BLaER1 (cell line): ENCODE measurements around the gene NHEJ1.

Source experiments
- H3K27ac ChIP-seq: shearing (Covaris generic); formaldehyde crosslinking; 2 replicates; pipeline ENCODE4 v1.8.1; 2022
- H3K27me3 ChIP-seq: shearing (Covaris generic); formaldehyde crosslinking; 2 replicates; pipeline ENCODE4 v1.8.1; 2022
- H3K36me3 ChIP-seq: shearing (Covaris generic); formaldehyde crosslinking; 2 replicates; pipeline ENCODE4 v1.8.1; 2022
- H3K4me1 ChIP-seq: shearing (Covaris generic); formaldehyde crosslinking; 2 replicates; pipeline ENCODE4 v1.8.1; 2022
- H3K4me2 ChIP-seq: shearing (Covaris generic); formaldehyde crosslinking; 2 replicates; pipeline ENCODE4 v1.8.1; 2022
- H3K4me3 ChIP-seq: shearing (Covaris generic); formaldehyde crosslinking; 2 replicates; pipeline ENCODE4 v1.8.1; 2022
- H3K9ac ChIP-seq: shearing (Covaris generic); formaldehyde crosslinking; 2 replicates; pipeline ENCODE4 v1.8.1; 2022
- H3K9me3 ChIP-seq: shearing (Covaris generic); formaldehyde crosslinking; 2 replicates; pipeline ENCODE4 v1.8.1; 2022
- H4K20me1 ChIP-seq: shearing (Covaris generic); formaldehyde crosslinking; 2 replicates; pipeline ENCODE4 v1.8.1; 2022
- Cebpa-rat ChIP-seq: shearing (Covaris generic); IDR thresholded peaks from 2 replicates; pipeline ENCODE4 v1.8.1; 2022

Gene NHEJ1

GRCh38 chr2:219060821-219061791, 99.5 kb downstream of the NHEJ1 start, which contains the start of gene IHH:
IHH (minus strand) TSS chr2:219060921; CDS start chr2:219060467, 454 bp downstream.
- H3K27me3 ChIP-seq, result peaks cover 77% of the 10 kb centered on the region

GRCh38 chr2:219059725-219060682, 100.6 kb downstream of the NHEJ1 start:
- Histone ChIP-seq H3K4me2 (no peak overlapping the region), H3K9ac (no peak overlapping the region), H3K36me3 (no peaks in the 10 kb centered on the region), H3K27me3 (peaks cover 88% of the 10 kb centered on the region), H3K27ac (no peak overlapping the region), H4K20me1 (peaks cover 62% of the 10 kb centered on the region), H3K4me1 (no peaks in the 10 kb centered on the region; the same call in 1 of the 2 replicates), H3K4me3 (no peak overlapping the region), H3K9me3 (no peaks in the 10 kb centered on the region)
- no peak for TF ChIP-seq Cebpa-rat

More at GRCh38 chr2:219060821-219061791, 99.5 kb downstream of the NHEJ1 start, which contains the start of gene IHH:
- H3K27ac ChIP-seq, result no peak within 1 kb of the TSS
- H4K20me1 ChIP-seq, result peaks cover 58% of the 10 kb centered on the region
- no peaks in the 10 kb centered on the region for H3K36me3 ChIP-seq
- no peak for TF ChIP-seq Cebpa-rat
- H3K4me1 ChIP-seq, result no peaks in the 10 kb centered on the region; the same call in 1 of the 2 replicates
- H3K9ac ChIP-seq, result no peak within 1 kb of the TSS
- H3K9me3 ChIP-seq, result no peaks in the 10 kb centered on the region
- H3K4me2 ChIP-seq, result no peak within 1 kb of the TSS
- no peak within 1 kb of the TSS for H3K4me3 ChIP-seq

GRCh38 chr2:219059375-219059724, 101.3 kb downstream of the NHEJ1 start:
- Histone ChIP-seq H3K4me2 (no peak overlapping the region), H3K27me3 (peaks cover 94% of the 10 kb centered on the region), H3K27ac (no peak overlapping the region), H4K20me1 (peaks cover 68% of the 10 kb centered on the region), H3K9ac (no peak overlapping the region), H3K4me3 (no peak overlapping the region), H3K4me1 (no peaks in the 10 kb centered on the region; the same call in 1 of the 2 replicates), H3K9me3 (no peaks in the 10 kb centered on the region), H3K36me3 (no peaks in the 10 kb centered on the region)
- TF ChIP-seq Cebpa-rat, result no peak

GRCh38 chr2:219058541-219059374, 101.9 kb downstream of the NHEJ1 start:
- H3K9ac ChIP-seq, result no peak overlapping the region
- H3K27ac ChIP-seq, result no peak overlapping the region
- no peaks in the 10 kb centered on the region; the same call in 1 of the 2 replicates for H3K4me1 ChIP-seq
- no peaks in the 10 kb centered on the region for H3K9me3 ChIP-seq
- no peak overlapping the region for H3K4me3 ChIP-seq
- H4K20me1 ChIP-seq, result peaks cover 68% of the 10 kb centered on the region
- no peaks in the 10 kb centered on the region for H3K36me3 ChIP-seq
- no peak for TF ChIP-seq Cebpa-rat
- no peak overlapping the region for H3K4me2 ChIP-seq
- H3K27me3 ChIP-seq, result peaks cover 99% of the 10 kb centered on the region

- TF ChIP-seq Cebpa-rat, result no peak
- Histone ChIP-seq H3K4me3 (no peak overlapping the region), H4K20me1 (peaks cover 68% of the 10 kb centered on the region), H3K9ac (no peak overlapping the region), H3K4me2 (peak overlapping the region; percentile 38), H3K36me3 (no peaks in the 10 kb centered on the region), H3K27me3 (peaks cover 98% of the 10 kb centered on the region), H3K9me3 (no peaks in the 10 kb centered on the region), H3K4me1 (no peaks in the 10 kb centered on the region; the same call in 1 of the 2 replicates), H3K27ac (no peak overlapping the region)
Observed at GRCh38 chr2:219057709-219058540, 102.7 kb downstream of the NHEJ1 start.

- no peak overlapping the region for H3K27ac ChIP-seq
- no peak overlapping the region for H3K4me2 ChIP-seq
- no peaks in the 10 kb centered on the region for H3K36me3 ChIP-seq
- no peak overlapping the region for H3K4me3 ChIP-seq
- H3K27me3 ChIP-seq, result peaks cover 89% of the 10 kb centered on the region
- no peak for TF ChIP-seq Cebpa-rat
- H4K20me1 ChIP-seq, result peaks cover 68% of the 10 kb centered on the region
- no peaks in the 10 kb centered on the region for H3K9me3 ChIP-seq
- no peak overlapping the region for H3K9ac ChIP-seq
- H3K4me1 ChIP-seq, result no peaks in the 10 kb centered on the region; the same call in 1 of the 2 replicates
Observed at GRCh38 chr2:219056896-219057708, 103.5 kb downstream of the NHEJ1 start.

- no peak overlapping the region for H3K27ac ChIP-seq
- no peak for TF ChIP-seq Cebpa-rat
- H3K4me3 ChIP-seq, result no peak overlapping the region
- H3K9me3 ChIP-seq, result no peaks in the 10 kb centered on the region
- H3K4me2 ChIP-seq, result no peak overlapping the region
- peaks cover 66% of the 10 kb centered on the region for H4K20me1 ChIP-seq
- no peak overlapping the region for H3K9ac ChIP-seq
- peaks cover 82% of the 10 kb centered on the region for H3K27me3 ChIP-seq
- H3K4me1 ChIP-seq, result no peaks in the 10 kb centered on the region; the same call in 1 of the 2 replicates
- no peaks in the 10 kb centered on the region for H3K36me3 ChIP-seq
Observed at GRCh38 chr2:219056176-219056895, 104.3 kb downstream of the NHEJ1 start.
